Measurements from ENCODE around the gene NAGK. TPM values are rescaled to one million over a fixed set of nuclear protein-coding genes. Genes with fewer than 3 reads are reported as not detected.
"Not testable (repeated sequence)": the region's sequence is repeated elsewhere in the genome, so short reads cannot be mapped to it uniquely, and the experiment has no call there.

The NAGK gene
- total RNA-seq: 89.0 TPM
- polyA plus RNA-seq: 10 to 100 TPM; 63.8 to 81.3 (median 80.3) TPM

DNA sequence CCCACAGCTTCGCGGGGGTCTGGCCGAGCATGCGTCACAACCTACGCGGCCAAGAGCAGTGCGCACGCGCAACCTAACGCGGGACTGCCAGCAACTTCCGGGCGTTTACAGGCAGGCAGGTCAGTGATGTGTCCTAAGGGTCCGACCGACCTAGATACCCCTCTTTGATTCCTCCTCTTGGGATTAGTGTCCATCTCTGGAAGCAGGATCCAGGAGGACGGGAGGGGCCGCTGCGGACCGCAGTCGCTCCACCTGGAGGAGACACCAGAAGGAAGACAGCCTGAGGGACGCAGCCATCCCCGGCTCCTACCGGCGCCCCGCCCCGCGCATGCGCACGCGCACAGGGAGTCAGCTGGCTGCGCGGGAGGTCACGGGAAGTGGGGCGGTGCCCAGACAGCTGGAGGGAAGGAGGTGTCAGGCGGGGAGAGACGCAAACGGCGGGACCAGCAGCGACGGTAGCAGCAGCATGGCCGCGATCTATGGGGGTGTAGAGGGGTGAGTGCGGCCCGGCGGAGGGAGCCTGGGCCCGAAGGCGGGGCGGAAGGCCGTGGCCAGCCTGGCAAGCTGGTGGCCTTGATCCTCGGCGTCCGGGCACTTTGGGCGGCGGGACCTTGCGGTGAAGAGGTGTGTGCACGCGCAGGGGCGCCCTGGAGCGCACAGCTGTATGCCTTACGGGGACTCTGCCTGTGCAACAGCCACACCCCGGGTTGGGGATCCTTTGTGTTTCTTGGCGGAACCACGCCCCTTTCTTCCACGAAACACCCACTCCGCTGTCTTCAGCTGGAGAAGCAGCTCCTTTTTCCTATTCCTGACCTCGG is at the start of gene NAGK:
TSS of gene NAGK (plus strand) at position 431 of the 818 bp plus-strand sequence. CDS start at position 467, 36 bp downstream.
- Mint-ChIP-seq H3K27ac (peak within 1 kb of the TSS; percentile 96 to 100 (median 99)), H3K4me3 (peak within 1 kb of the TSS; percentile 93 to 97 (median 96)), H3K4me1 (peaks cover 25 to 58% (median 42%) of the 10 kb centered on the region in 4 donors), H3K27me3 (peaks cover 14% of the 10 kb centered on the region), H3K9me3 (no peaks in the 10 kb centered on the region), H3K36me3 (peaks cover 6% of the 10 kb centered on the region)
- no peaks in the 10 kb centered on the region for H3K36me3 ChIP-seq (ENCODE audit: control insufficient read depth, insufficient read depth, low read length)
- H3K4me1 ChIP-seq (ENCODE audit: control insufficient read depth, insufficient read depth, low read length, poor library complexity, severe bottlenecking): peaks cover 51% of the 10 kb centered on the region
- DNase-seq (peak; percentile 96 to 99 (median 98)), ATAC-seq (ENCODE audit: low read depth in 2 of 2) (peak; percentile 87 to 89)
- peak within 1 kb of the TSS; percentile 95 for H3K27ac ChIP-seq (ENCODE audit: insufficient read depth, low read length, poor library complexity, severe bottlenecking)
- H3K27me3 ChIP-seq (ENCODE audit: control insufficient read depth, insufficient read depth, low read length): no peaks in the 10 kb centered on the region
- peak within 1 kb of the TSS; percentile 92 for H3K4me3 ChIP-seq (ENCODE audit: low read depth, low read length)
- H3K9me3 ChIP-seq (ENCODE audit: control insufficient read depth in 2 of 2, low read length in 2 of 2): no peaks in the 10 kb centered on the region

DNA sequence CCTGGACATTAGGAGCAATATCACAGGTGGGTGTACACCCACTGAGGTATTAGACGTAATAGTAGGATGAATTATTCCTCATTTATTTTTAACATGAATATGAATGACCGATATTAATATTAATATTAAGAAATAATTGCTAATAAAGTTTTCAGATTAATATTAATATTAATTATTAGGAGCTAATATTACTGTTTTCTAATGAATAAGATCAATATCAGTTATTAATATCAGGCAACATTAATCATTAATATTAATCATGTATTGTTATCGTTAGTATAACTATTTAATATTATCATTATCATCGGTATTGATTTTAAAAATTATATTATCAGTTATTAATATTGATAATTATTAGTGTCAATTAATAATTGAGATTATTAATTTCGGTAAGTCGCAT is 48.5 kb upstream of the NAGK start:
- ATAC-seq (ENCODE audit: low read depth in 2 of 2); H3K4me1 Mint-ChIP-seq; H3K36me3 ChIP-seq (ENCODE audit: control insufficient read depth, insufficient read depth, low read length); H3K4me3 Mint-ChIP-seq; H3K9me3 Mint-ChIP-seq; H3K36me3 Mint-ChIP-seq; H3K27ac Mint-ChIP-seq; H3K27me3 Mint-ChIP-seq; H3K27ac ChIP-seq (ENCODE audit: insufficient read depth, low read length, poor library complexity, severe bottlenecking); H3K9me3 ChIP-seq (ENCODE audit: control insufficient read depth in 2 of 2, low read length in 2 of 2); DNase-seq; H3K27me3 ChIP-seq (ENCODE audit: control insufficient read depth, insufficient read depth, low read length); H3K4me3 ChIP-seq (ENCODE audit: low read depth, low read length); H3K4me1 ChIP-seq (ENCODE audit: control insufficient read depth, insufficient read depth, low read length, poor library complexity, severe bottlenecking): not testable (repeated sequence)

DNA sequence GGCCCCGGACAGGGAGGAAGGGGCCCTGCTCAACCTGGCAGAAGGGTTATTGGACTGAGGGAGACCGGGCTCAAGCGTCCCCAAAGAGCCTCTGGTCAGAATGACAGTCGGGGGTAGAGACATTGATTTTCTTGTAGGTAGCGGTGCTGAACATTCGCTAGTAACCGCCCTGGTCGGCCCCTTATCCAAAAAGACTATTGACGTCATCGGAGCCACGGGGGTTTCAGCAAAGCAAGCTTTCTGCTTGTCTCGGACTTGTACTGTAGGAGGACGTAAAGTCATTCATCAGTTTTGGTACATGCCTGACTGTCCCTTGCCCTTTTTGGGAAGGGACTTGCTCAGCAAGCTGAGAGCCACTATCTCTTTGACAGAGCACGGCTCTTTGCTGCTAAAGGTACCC is 47.1 kb upstream of the NAGK start:
- H3K36me3 ChIP-seq (ENCODE audit: control insufficient read depth, insufficient read depth, low read length); ATAC-seq (ENCODE audit: low read depth in 2 of 2); H3K4me3 ChIP-seq (ENCODE audit: low read depth, low read length); H3K4me1 ChIP-seq (ENCODE audit: control insufficient read depth, insufficient read depth, low read length, poor library complexity, severe bottlenecking); H3K9me3 ChIP-seq (ENCODE audit: control insufficient read depth in 2 of 2, low read length in 2 of 2); H3K27me3 Mint-ChIP-seq; H3K27me3 ChIP-seq (ENCODE audit: control insufficient read depth, insufficient read depth, low read length); H3K9me3 Mint-ChIP-seq; H3K27ac ChIP-seq (ENCODE audit: insufficient read depth, low read length, poor library complexity, severe bottlenecking); H3K4me3 Mint-ChIP-seq; H3K4me1 Mint-ChIP-seq; DNase-seq; H3K36me3 Mint-ChIP-seq: not testable (repeated sequence)
- peak overlapping the region in 1 of 3 donors; percentile 42 for H3K27ac Mint-ChIP-seq

DNA sequence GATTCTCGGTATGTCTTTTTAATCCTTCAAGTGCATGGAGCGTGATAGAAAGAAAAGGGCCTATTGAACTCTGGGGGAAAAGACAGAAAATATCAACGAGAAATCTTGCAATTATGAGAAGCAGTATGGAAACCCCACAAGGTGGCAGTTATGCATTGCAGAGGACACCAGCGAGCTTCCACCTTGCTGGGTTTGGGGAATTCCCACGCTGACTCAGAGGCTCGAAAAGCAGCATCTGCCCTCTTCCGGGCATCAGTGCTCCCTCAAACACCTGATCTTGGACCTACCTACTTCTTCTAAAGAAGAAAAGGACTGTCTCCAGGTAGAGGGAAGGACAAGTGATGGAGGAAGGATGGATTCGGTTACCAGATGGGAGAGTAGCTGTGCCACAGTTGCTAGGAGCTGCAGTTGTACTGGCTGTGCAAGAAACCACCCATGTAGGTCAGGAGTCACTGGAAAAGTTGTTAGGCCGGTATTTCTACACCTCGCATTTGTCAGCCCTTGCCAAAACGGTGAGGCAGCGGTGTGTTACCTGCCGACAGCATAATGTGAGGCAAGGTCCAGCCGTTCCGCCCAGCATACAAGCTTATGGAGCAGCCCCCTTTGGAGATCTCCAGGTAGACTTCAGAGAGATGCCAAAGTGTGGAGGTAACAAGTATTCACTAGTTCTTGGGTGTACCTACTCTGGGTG is 44.8 kb upstream of the NAGK start:
- H3K9me3 ChIP-seq (ENCODE audit: control insufficient read depth in 2 of 2, low read length in 2 of 2); H3K27me3 ChIP-seq (ENCODE audit: control insufficient read depth, insufficient read depth, low read length); H3K36me3 Mint-ChIP-seq; H3K4me1 Mint-ChIP-seq; H3K4me3 ChIP-seq (ENCODE audit: low read depth, low read length); H3K27me3 Mint-ChIP-seq; H3K9me3 Mint-ChIP-seq; H3K4me1 ChIP-seq (ENCODE audit: control insufficient read depth, insufficient read depth, low read length, poor library complexity, severe bottlenecking); H3K4me3 Mint-ChIP-seq; ATAC-seq (ENCODE audit: low read depth in 2 of 2); H3K36me3 ChIP-seq (ENCODE audit: control insufficient read depth, insufficient read depth, low read length); H3K27ac ChIP-seq (ENCODE audit: insufficient read depth, low read length, poor library complexity, severe bottlenecking): not testable (repeated sequence)
- H3K27ac Mint-ChIP-seq: peak overlapping the region; percentile 61 to 72 (median 69)
- peak in 2 of 3 donors; percentile 32 to 33 for DNase-seq

DNA sequence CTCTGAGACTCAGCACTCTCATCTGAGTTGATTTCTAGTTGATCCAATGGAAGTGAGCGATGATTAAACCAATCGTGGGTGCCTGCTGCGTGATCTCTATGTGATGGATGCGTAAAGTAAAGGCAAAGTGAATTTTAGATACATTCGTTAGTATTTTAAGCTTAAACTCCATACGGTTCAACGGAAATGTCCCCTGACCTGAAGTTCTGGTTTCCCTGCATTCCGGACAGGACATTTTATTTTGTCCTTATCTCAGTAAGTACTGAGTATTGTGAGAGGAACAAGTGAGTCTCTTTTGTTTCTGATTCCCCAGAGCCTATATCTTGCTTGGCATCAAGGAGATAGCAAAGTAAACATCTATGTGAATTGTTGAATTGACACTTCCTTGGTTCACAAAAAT is 32.2 kb upstream of the NAGK start:
- not testable (repeated sequence) for H3K27me3 ChIP-seq (ENCODE audit: control insufficient read depth, insufficient read depth, low read length); H3K4me3 Mint-ChIP-seq; H3K27ac Mint-ChIP-seq; H3K27ac ChIP-seq (ENCODE audit: insufficient read depth, low read length, poor library complexity, severe bottlenecking); H3K4me1 ChIP-seq (ENCODE audit: control insufficient read depth, insufficient read depth, low read length, poor library complexity, severe bottlenecking); H3K4me3 ChIP-seq (ENCODE audit: low read depth, low read length); H3K36me3 Mint-ChIP-seq; H3K9me3 ChIP-seq (ENCODE audit: control insufficient read depth in 2 of 2, low read length in 2 of 2); H3K9me3 Mint-ChIP-seq; H3K4me1 Mint-ChIP-seq; DNase-seq; H3K36me3 ChIP-seq (ENCODE audit: control insufficient read depth, insufficient read depth, low read length); ATAC-seq (ENCODE audit: low read depth in 2 of 2); H3K27me3 Mint-ChIP-seq

DNA sequence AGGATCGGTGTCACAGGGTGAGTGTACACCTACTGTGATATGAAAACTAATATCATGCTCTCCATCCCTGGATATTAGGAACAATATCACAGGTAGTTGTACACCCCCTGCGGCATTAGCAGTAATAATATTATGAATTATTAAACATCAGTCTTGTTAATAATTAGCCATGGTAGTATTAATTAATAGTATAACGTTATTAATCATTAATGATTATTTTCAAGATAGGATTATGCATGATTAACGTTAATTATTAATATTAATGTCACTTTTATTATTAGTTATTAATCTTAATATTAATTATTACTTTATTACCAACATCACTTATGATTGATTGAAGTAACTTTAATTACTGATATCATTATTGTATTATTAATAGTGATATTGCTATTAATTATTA is 26.2 kb upstream of the NAGK start:
- no peaks in the 10 kb centered on the region for H3K4me1 ChIP-seq (ENCODE audit: control insufficient read depth, insufficient read depth, low read length, poor library complexity, severe bottlenecking)
- H3K4me3 Mint-ChIP-seq: no peak overlapping the region
- no peaks in the 10 kb centered on the region for H3K9me3 ChIP-seq (ENCODE audit: control insufficient read depth in 2 of 2, low read length in 2 of 2)
- no peaks in the 10 kb centered on the region for H3K27me3 Mint-ChIP-seq
- H3K4me1 Mint-ChIP-seq: no peaks in the 10 kb centered on the region
- no peaks in the 10 kb centered on the region for H3K36me3 ChIP-seq (ENCODE audit: control insufficient read depth, insufficient read depth, low read length)
- ATAC-seq (ENCODE audit: low read depth in 2 of 2) (no peak), DNase-seq (no peak)
- H3K27ac Mint-ChIP-seq: no peak overlapping the region
- H3K9me3 Mint-ChIP-seq: no peaks in the 10 kb centered on the region
- no peak overlapping the region for H3K4me3 ChIP-seq (ENCODE audit: low read depth, low read length)
- no peaks in the 10 kb centered on the region for H3K27me3 ChIP-seq (ENCODE audit: control insufficient read depth, insufficient read depth, low read length)
- H3K27ac ChIP-seq (ENCODE audit: insufficient read depth, low read length, poor library complexity, severe bottlenecking): no peak overlapping the region
- no peaks in the 10 kb centered on the region for H3K36me3 Mint-ChIP-seq

DNA sequence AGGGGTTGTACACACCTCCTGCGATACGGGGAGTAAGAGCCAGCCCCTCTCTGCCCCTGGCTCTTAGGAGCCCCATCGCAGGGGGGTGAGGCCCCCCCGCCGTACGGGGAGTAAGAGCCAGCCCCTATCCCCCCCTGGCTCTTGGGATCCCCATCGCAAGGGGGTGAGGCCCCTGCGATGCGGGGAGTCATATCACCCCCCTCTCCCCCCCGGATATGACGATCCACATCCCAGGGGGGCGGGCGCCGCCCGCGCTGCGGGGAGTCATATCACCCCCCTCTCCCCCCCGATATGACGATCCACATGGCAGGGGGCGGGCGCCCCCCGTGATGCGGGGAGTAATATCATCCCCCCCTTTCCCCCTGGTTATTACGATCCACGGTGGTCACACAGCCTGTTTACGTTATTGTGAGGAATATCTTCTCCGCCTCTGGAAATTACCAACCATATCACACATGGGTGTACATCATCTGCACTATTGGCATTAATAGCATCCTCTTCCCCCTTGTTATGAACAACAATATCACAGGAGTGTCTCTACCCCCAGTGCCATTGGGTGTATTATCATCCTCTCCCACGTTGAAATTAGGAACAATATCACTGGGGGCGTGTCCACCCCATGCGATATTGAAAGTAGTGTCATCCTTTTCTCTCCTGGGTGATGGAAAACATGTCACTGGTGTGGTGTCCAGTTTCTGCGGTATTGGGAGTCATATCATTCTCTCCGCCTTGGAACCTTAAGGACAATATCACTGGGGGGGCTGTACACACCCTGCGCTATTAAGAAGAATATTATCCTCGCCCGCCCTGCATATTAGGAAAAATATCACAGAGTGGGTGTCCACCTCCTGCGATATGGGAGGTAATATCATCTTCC is 24.7 kb upstream of the NAGK start:
- Mint-ChIP-seq H3K4me1 (no peaks in the 10 kb centered on the region), H3K4me3 (no peak overlapping the region), H3K36me3 (no peaks in the 10 kb centered on the region), H3K9me3 (no peaks in the 10 kb centered on the region), H3K27me3 (no peaks in the 10 kb centered on the region), H3K27ac (no peak overlapping the region)
- Histone ChIP-seq H3K9me3 (ENCODE audit: control insufficient read depth in 2 of 2, low read length in 2 of 2) (no peaks in the 10 kb centered on the region), H3K27me3 (ENCODE audit: control insufficient read depth, insufficient read depth, low read length) (no peaks in the 10 kb centered on the region), H3K4me1 (ENCODE audit: control insufficient read depth, insufficient read depth, low read length, poor library complexity, severe bottlenecking) (no peaks in the 10 kb centered on the region), H3K4me3 (ENCODE audit: low read depth, low read length) (no peak overlapping the region), H3K36me3 (ENCODE audit: control insufficient read depth, insufficient read depth, low read length) (no peaks in the 10 kb centered on the region), H3K27ac (ENCODE audit: insufficient read depth, low read length, poor library complexity, severe bottlenecking) (no peak overlapping the region)
- ATAC-seq (ENCODE audit: low read depth in 2 of 2) (no peak), DNase-seq (peak in 1 of 3 donors; percentile 40)
